HG02763 (cell line): ENCODE data around the gene FOXA2.
"Not testable (repeated sequence)": the region's sequence is repeated elsewhere in the genome, so short reads cannot be mapped to it uniquely, and the experiment has no call there.

ENCODE experiments used
- ATAC-seq: cut with Tn5 transposase; IDR thresholded peaks from one replicate; pipeline ENCODE4 v1.9.1; 2021; ENCODE audit warnings: mild to moderate bottlenecking, moderate library complexity; ENCODE audit not compliant: unreplicated experiment

The FOXA2 gene

DNA sequence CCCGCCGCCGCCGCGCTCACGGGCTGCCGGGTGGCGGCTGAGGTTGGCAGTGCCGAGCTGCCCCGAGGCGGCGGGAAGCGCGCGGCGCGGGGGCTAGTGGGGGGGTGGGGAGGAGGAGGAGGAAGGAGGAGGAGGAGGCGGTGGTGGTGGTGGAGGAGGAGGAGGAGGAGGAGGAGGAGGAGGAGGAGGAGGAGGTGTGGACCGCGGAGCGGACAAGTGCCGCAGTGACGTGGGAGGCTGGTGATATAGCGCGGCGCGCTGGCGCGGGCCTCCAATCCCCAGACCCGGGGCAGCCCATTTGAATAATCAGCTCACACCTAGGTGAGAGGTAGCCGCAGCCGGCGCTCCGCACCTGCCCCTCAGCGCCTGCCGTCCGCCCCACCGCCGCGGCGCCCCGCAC, at the start of gene FOXA2:
FOXA2 (minus strand) TSS at position 51 of the 400 bp plus-strand sequence. CDS start 294 bp downstream, outside the sequence.
- ATAC-seq = no peak

GRCh38 chr20:22630701-22631100, 46.3 kb upstream of the FOXA2 start:
- ATAC-seq = no peak

GRCh38 chr20:22629927-22630326, 45.6 kb upstream of the FOXA2 start:
- no peak for ATAC-seq

DNA sequence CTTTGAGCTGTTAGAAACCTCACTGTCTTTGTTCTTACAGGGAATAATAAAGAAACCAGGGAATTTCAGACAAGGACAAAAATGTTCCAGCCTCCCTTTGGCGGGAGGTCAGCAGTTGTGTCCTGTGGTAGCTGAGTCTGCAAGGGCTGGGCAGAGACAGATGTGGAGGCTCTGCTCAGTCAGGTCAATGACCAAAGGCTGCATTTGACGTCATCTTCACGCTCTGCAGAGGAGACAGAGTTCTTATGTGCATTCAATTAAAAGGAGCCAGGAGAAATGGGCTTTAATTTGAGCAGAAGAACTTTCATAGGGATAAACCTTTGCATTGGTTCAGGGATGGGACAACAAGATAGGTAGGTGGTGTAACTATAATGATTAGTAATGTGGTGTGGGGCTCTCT, 45.1 kb upstream of the FOXA2 start:
- ATAC-seq = no peak

DNA sequence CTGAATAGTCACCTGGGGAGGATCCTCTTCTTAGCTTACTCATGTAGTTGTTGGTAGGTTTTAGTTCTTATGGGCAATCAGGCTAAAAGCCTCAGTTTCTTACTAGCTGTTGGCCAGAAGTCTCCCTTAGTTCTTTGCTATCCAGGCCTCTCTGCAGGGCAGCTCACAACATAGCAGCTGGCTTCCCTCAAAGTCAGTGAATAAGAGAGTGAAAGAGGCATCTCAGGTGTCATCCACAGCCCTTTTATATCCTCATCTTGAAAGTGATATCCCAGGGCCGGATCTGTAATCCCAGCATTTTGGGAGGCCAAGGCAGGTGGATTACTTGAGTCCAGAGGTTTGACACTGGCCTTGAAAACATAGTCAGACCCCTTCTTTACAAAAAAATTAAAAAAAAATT, 42.1 kb upstream of the FOXA2 start:
- ATAC-seq = no peak

DNA sequence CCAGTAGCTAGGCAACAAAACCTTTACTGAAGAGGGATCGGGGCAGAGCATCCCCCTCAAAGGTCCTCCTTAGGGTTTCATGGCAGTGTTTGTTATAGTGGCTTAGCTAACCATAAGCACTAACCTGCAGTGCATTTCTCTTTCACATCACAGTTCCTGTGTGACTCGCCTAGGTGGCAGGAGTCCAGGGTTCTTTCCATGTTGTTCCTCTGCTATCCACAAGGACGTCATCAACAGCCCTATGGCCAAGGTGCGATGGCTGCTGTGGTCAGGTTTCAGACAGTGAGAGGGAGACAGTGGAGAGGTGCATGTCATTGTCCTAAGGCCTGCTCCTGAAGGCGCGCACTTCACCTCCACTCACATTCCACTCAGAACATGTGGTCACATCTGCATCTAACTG, 38.8 kb upstream of the FOXA2 start:
- no peak for ATAC-seq

DNA sequence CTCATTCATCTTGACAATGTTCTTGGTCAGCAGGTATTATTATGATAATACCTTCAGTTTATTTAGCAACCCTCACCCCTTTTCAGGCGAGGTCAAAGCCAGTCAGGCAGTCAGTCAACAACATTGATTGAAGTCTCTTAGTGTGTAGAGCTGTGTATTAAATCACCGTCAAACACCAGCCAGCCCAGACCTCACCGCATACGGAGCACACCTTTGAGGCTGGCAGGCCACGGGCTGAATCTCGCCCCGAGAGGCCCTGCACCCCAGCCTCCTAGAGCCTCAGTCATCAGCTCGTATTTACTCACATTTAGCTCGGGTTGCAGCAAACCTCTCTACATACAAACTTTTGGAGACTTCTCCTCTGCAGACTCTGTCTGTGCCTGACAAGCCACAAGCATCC, 36.0 kb upstream of the FOXA2 start:
- no peak for ATAC-seq

- ATAC-seq = no peak
Measured at GRCh38 chr20:22619806-22620205, 35.4 kb upstream of the FOXA2 start.

DNA sequence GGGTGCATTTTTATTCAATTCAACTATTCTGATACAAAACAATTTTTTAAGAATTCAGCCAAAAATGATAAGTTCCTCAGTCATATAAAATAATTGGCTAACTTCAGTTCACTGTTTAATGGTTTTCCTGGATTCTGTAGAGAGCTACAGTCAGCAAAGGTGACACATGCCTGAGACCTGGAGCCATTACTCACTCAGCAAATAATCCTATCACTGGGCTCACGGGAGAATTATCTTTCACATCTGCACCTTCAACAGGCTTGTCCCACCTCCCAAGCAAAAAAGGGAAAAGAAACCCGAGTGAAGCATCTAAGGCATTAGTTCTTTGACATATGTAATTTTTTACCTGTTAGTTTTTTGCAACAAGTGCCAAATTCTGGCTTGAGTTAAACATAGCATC, 34.9 kb upstream of the FOXA2 start:
- no peak for ATAC-seq

DNA sequence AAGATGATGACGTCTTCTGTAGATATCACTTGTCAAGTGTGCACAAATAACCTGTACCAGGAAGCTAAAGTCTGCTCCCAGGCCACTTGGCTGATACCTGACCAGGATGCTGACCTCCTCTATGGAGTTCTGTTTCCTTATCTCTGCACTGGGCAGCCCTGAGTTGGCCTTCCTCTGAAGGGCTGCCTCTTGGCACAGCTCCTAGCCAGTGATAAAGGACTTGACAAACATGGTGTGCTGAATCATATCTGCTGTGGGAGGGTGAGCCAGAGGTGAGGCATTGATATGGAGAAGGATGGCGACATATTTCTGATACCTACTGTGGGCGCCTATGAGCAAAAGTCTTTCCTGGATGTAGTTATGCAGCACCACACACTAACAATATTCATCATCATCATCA, 32.8 kb upstream of the FOXA2 start:
- no peak for ATAC-seq

DNA sequence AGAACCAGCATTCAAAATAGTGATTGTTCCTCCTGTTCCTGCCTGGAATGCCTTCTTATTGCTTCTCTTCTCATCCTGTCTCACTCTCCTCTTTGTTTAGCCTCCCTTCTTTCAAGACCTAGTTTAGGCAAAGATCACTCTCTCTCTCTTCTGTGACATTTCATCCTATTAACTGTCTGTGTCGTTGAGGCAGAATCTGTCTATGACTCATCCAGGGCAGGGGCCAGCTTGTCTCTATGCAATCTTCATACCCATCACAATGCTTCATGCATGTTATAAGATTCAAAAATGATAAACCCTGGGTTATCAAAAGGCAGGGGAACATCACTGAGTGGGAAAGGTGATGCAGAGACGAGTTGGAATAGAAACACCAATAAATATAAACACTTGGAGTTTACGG, 32.2 kb upstream of the FOXA2 start:
- no peak for ATAC-seq

DNA sequence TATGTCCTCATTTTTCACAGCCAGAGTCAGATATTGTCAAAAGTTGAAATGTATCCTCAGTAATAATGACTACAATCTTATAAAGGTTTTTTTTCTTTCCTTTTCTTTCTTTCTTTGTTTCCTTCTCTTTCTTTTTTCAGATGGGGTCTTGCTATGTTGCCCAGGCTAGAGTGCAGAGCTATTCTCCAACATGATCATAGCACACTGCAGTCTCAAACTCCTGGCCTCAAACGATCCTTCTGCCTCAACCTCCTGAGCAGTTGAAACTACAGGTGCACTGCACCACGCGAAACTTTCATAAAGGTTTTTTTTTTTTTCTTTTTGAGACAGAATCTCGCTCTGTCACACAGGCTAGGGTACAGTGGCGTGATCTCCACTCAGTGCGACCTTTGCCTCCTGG, 31.1 kb upstream of the FOXA2 start:
- no peak for ATAC-seq

DNA sequence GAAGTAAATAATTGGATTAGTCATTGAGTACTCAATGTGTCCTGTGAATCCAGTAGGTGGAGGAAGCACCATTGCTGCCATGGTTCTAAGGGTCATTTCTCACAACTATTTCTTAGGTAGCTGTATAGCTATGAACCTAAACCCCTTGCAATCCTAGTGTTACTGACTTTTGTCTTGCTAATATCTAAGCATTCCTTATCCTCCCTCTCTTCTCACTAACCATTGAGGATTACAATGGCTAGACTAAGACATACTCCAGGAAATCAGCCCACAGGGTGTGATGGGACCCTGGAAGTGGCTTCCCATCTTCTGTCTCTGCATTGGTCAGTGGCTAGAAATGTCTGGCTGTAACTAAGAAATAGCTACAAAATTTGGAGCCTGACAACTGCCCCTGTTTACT, 27.3 kb upstream of the FOXA2 start:
- ATAC-seq = no peak

DNA sequence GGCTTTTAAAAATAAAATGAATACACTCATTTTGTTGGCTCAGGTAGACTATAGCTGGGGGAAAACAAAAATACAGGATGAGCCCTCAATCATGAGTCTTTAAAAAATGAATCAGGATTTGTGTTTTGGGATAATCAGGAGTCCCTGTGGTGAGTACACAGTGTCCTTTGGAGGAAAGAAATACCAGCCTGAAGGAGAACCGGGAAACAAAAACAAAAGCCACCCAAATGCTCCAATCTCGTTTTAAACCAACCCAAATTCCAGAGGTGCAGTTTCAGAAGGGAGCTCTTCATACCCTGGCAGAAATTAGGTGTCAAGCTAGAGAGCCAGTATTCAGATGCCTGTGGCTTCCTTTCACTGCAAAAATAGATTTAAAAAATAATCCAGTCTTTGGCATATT, 23.3 kb upstream of the FOXA2 start:
- no peak for ATAC-seq

GRCh38 chr20:22604815-22605214, 20.4 kb upstream of the FOXA2 start:
- no peak for ATAC-seq

DNA sequence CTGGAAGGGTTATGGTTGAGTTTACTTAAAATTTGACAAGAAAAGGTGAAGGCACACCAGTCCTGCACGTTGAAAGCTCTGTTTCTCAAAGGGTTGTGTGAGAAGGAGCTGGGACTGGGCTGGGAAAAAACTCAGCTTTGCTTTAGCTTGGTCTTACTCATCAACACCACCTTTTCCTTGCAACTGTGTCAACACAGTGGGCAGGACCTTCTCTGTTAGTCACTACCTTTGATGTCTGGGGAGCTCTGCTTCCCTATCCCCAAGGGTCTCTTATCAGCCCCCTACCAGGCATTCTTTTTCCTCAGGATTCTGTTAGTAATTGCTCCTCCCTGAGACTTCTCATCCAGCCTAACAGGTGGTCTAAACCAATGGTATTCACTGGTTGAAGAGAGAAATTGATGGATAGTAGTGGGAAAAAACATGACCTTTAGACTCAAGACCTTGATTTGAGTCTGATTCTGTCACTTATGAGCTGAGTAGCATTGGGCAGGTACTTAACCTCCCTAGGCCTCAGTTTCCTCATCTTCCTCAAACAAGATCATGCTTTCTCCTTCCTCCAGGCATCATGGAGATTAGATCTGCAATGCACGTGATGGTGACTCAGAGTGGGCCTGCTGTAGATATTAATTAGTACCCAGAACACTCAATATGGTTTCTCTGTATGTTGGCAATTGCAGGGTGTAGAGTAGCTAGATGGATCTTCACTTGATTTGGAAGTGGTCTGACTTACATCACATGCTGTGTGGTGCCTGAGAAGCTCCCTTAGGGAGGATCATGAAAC, 17.2 kb upstream of the FOXA2 start:
- ATAC-seq = no peak

GRCh38 chr20:22599258-22599657, 14.9 kb upstream of the FOXA2 start:
- ATAC-seq = not testable (repeated sequence)

- ATAC-seq = no peak
Measured at GRCh38 chr20:22597303-22597702, 12.9 kb upstream of the FOXA2 start.

- no peak for ATAC-seq
Measured at GRCh38 chr20:22590662-22591061, 6.3 kb upstream of the FOXA2 start.

DNA sequence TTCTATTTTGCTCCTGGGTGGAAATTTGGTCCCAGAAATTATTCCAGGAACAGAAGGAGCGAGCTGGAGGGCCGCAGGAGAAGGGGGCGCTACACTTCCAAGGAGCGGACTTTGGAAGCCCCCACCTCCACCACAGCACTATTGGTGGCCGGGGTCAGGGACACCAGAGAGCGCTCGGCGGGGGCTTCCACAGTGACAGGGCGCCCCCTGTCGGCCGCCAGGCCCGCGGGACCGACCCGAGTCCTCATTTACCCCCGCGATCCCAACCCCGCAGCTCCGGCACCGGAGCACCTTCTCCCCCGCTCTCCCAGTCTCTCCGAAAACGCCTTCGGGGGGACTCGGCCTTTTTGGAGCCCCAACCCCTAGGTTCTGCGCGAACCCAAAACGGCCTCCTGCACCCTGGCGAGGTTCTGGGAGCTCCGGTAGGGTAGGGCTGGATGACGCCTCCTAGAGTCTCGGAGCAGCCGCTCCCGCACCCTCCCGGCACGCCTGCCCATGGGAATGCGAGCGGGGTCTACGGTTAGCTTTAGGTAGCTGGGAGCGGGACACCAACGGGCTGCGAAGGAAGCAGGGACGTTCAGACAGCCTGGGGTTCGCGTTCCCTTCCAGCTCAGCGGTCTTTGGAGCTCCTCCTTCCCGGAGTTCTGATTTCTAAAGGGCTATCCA, 2.4 kb upstream of the FOXA2 start:
- no peak for ATAC-seq

GRCh38 chr20:22585786-22586493, 1.6 kb upstream of the FOXA2 start:
- no peak for ATAC-seq
